Fibroblast of skin of right biceps (primary cell): ENCODE results near the gene PHIP.

Experiments
- DNase-seq: peaks from one replicate; pipeline ENCODE4 v3.0.0-alpha.2; 2013

PHIP gene

DNA sequence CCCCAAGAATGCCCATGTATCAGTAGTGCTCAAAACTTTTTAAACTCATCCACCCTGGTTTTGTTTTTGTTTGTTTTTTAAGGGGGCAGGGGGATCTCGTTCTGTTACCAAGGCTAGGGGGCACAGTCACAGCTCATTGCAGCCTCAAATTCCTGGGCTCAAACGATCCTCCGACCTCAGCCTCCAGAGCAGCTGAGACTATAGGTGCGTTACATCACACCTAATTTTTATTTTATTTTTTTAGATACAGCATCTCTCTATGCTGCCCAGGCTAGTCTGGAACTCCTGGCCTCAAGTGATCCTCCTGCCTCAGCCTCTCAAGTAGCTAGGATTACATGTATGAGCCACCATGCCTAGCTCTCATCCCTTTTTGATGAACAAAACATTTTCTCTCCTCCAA lies 11.2 kb downstream of the PHIP start:
- no peak for DNase-seq

DNA sequence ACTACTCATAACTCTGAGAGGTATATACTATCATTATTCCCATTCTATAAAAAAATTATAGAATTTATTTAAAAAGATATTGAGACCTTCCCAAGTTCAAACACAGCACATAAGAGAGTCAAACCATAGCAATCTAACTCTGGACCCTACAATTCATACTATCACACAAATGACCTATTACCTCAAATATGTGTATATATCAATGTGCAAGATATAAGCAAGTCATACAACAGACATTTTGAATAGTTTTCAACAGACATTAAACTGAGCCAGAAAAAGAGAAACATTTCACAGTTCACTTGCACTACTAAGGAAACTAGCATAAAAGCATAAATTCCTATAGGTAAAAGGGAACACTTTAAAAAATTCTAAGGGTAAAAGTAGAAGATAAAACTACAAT lies 11.7 kb downstream of the PHIP start:
- DNase-seq, result peak; percentile 9

DNA sequence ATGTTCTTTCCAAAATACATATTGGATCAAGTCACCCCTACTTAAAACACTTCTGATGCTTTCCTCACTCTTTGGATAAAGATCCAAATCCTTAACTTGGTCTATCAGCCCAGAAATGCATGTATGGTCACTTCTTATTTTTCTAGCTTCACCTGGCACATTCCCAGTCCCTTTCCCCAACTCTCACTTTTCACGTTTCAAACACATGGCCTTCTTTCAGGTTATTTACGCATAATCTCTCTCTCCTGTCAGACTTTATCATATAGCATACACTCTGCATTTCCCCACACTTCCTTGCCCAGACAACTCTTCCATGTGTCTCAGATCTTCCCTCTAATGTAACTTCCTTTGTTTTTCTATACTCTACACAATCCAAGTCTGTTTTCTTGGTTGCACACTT lies 12.8 kb downstream of the PHIP start:
- no peak for DNase-seq

DNA sequence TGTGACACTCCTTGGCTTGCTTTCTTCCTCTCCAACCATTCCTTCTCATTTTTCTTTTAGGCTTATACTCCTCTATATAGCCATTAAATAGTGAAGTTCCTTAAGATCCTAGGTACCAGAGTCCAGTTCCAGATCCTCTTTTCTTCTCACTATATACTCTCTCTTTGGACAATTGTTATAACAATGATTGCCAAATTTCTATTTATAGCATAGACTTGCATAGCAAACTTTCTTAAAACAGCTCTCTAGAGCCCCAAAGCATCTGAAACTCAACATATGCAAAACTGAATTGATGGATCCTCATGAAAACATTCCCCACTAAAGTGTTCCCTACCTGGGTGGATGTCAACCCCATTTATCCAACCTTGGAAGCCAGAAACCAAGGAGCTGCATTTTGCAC lies 13.4 kb downstream of the PHIP start:
- no peak for DNase-seq

DNA sequence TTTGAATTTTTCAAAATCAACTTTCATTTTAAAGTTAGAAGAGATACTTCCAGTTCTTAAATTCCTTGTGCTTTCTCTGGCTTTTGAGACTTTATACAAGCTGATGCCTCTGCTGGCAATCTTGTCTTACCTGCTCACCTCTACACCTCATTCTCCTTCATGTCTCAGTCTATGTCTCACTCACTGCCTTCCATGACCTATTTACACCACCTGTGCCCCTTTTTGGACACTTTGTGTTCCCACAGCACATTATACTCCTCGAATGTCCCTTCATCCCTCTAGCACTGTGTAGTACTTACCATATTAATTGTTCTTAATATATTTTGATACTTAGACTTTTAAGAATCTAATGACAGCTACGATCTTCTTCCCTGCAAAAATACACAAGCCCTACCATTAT lies 15.3 kb downstream of the PHIP start:
- no peak for DNase-seq

DNA sequence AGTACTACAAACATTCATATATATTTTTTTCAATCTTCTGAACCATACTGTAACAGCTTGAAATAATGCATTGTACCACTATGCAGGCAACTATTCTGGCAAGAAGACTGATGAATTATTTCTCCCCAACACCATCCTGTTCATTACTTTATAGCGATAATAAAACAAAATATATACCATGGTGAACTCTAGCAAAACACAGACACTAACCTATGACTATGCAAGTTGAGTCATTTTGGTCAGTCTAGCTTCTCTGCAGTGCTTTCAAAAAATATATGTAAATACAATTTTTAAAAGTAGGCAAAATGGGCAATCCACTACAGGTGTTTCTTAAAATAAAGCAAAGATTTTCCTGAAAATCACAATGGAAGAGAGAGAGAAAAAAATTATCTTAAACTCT lies 20.3 kb downstream of the PHIP start:
- DNase-seq, result no peak

DNA sequence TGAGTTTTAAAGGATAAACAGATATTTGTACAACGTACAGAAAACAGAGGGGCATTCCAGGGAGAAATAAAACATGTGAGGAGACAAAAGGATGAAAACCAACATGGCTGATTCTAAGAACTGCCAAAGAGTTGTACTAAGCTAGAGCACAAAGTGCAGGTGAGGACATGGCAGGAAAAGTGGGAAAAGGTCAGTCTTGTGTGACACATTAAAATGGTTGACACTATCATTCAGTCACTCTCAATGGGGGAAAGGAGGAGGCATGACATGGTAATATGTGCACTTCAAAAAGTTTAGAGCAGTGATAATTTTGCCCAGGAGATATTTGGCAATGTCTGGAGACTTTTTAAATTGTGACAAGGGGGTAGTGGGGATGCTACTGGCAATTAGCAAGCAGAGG lies 21.8 kb downstream of the PHIP start:
- DNase-seq, result no peak

DNA sequence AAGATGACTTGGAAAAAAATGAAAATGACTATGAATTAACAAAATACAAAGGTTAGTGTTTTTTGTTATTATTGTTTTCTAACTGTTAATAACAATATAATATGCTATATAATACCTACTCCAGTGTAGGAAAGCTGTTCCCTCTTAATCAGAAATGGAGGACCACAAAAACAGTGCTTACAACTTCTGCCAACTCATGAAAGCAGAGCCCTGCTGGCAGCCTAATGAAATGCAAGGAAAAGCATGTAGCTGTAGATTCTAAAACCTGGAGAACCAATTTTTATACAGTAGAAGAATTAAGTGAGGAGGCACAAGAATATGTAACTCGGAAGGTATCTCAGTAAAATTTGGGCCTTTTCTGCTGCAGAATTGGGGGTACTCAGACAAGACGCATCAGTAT lies 29.4 kb downstream of the PHIP start:
- peak; percentile 26 for DNase-seq

DNA sequence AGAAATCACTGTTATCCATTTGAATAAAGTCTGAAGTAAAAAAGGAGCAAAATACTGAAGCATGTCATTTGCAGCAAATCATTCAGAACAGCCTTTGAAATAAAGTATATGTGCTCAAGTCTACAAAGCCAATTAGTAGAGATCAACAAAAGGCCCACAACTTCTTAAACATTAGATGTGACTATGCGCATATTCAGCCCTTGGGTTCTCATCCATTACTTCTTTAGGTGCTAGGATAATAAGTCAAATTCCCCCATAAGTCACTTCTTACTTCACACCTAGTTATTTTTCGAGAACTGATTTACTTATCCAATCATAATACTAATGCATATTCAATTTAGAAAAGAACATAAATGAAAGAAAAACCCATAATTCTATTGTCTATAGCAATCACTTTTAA lies 31.0 kb downstream of the PHIP start:
- DNase-seq, result no peak

DNA sequence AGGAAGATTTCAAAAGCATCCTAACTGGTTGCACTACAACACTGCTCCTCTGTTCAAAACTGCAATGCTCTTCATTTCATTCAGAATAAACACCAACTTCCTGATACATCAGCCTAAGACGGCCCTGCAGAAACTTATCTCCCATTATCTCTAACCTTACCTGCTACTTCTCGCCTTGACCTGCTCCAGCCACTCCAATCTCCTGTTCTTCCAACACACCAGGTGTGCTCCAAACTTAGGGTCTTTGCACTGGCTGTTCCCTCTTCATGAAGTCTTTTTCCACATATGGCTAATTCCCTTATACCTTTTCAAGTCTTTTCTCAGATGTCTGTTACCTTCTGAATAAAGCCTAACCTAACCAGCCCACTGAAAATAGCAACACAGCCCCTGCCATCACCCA lies 32.1 kb downstream of the PHIP start:
- DNase-seq, result no peak

DNA sequence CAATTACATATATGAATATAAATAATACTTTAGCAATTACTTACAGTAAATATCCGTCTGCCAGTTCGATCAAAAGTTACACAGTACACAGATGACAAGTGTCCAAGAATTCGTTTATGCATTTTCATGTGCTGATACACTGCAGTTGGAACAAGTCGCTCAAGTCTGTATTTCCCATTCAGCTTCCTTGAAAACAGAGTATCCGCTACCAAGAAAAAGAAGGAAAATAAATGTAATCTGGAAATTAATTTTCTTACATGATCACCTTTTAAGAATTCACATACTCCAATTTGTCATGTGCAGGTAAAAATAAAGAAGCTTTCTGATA lies 35.3 kb downstream of the PHIP start:
- DNase-seq, result no peak

DNA sequence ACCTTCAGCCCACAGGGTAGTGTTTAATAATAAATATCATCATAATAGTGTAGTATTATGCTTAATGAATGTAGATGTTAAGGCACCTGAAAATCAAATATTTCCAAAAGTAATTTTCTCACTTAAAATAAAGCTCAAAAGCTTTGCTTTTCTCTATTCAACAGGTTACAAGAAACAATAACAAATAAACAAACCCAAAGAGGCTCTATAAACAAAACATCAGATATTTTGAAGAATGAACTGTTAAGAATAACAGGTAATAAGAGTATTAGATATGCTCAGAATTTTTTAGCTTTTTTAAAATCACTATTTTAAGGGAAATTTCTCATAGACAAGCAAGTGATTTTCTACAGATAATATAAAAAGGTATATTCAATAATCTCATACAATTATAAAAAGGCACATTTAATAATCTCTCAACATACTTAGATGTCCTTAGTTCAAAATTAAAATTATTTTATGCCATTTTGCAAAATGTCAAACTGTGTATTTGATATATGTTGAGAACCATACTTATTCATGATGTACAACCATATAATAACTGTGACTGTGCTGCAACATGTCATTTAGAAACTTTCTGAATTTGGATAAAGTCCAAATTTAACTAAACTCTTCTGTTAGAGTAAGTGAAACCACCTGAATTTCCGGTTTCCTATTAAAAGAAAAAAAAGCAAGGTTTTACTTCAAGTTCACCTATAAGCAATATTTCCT lies 35.8 kb downstream of the PHIP start:
- DNase-seq, result no peak

DNA sequence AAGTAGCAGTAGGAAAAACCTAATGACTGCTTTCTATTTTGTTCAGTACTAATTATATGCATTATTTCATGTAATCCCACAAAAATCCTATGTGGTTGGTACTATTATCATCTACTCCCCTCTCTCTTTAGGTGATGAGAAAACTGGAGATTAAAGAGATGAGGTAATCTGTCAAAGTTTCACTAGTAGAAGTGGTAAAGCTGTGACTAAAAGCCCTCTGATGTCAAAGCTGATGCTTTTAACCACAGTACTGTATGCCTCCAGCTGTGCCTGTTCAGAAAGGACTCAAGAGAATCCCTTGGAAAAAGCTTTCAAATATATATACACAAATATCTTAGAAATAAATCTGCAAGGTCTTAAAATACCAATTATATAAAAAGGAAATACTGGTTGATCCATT lies 38.0 kb downstream of the PHIP start:
- peak; percentile 36 for DNase-seq

DNA sequence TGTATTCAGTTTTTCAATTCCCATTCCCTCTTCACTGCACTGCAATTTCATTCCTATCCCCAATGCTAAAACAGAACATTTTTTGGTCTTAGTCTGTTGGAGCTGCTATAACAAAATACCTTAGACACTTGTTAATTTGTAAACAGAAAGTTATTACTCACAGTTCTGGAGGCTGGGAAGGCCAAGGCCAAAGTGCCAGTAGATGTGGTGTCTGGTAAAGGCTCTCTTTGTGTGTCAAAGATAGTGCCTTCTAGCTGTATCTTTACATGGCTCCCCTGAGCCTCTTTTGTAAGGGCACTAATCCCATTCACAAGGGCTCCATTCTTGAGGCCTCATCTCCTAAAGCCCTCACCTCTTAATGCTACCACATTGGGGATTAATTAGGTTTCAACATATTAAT lies 40.0 kb downstream of the PHIP start:
- no peak for DNase-seq

DNA sequence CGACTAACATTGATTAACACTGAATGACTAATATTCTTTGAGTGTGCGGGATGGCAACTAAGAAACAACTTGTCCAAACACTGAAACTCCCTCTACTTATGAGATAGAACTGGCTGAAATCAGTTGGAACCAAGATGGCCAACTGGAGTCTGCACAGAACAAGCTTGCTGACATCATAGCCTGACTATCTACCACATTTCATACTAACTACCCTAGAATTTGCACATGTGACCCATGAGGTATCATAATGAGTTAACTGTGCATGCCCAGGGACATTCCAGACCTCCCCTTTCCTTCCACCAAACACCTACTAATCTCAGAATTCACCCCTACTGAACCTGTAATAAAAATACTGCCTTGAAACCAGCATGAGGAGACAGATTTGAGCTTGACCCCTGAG lies 43.2 kb downstream of the PHIP start:
- peak; percentile 27 for DNase-seq

DNA sequence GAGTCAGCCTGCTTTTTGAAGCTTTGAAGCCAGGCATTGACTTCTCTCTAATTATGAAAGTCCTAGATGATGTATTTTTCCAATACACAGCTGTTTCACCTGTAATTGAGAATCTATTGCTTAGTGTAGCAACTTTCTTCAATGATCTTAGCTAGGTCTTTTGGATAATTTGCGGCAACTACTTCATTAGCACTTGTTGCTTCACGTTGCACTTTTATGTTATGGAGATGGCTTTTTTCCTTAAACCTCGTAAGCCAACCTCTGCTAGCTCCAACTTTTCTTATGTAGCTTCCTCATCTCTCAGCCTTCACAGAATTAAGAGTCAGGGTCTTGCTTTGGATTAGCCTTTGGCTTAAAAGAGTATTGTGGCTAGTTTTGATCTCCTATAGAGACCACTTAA lies 44.8 kb downstream of the PHIP start:
- no peak for DNase-seq

DNA sequence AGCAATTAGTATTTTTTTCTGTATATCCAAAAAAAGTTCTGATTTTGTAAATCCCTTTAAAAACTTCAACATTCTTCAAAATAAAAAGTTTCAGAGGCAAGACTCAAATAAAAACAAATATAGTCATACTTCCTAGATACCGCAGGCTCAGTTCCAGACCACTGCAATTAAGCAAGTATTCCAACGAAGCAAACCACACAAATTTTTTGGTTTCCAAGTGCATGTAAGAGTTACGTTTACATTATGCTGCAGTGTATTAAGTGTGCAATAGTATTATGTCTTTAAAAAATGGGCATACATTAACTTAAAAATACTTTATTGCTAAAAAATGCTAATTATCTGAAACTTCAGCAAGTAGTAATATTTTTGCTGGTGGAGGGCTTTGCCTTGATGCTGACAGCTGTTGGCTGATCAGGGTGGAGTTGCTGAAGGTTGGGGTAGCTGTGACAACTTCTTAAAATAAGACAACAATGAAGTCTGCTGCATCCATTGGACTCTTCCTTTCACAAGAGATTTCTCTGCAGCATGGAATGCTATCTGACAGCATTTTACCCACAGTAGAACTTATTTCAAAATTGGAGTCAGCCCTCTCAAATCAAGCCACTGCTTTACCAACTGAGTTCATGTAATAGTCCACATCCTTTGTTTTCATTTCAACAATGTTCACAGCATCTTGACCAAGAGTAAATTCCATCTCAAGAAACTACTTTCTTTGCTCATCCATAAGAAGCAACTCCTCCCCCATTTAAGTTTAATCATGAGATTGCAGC lies 46.0 kb downstream of the PHIP start:
- peak; percentile 85 for DNase-seq

DNA sequence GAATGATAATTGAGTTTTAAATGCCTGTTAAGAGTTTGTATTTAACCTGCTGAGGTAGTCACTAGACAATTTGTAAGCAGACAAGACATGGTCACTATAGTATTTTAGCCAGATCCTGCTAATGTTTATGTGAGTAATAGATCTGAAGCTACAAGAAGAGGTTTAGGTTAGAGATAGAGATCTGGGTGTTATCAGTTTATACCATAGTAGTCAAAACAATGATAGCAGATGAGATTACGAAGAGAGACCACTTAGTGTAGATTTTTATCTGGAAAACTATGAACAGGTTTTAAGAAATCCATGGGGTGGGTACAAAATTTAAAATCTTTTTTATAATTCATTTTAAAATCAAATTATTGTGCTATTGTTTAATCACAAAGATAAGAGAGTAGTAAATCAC lies 47.5 kb downstream of the PHIP start:
- no peak for DNase-seq

DNA sequence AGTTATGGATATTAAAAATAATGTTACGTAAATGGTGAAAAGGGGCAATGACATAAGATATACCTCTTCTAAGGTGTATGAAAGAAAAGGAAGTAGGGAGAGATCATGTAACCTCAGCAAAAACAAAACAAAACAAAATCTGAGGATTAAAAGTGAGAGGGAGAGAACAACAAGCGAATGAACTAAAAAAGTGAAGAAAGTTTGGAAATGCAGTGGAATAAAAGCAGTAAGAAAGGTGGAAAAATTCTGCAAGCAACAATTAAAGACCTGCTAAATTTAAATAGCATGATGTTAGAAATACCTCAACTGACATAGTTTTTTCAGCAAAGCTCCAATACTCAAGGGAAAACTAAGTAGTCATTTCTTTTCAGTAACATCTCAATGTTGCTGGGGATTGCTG lies 48.0 kb downstream of the PHIP start:
- no peak for DNase-seq

DNA sequence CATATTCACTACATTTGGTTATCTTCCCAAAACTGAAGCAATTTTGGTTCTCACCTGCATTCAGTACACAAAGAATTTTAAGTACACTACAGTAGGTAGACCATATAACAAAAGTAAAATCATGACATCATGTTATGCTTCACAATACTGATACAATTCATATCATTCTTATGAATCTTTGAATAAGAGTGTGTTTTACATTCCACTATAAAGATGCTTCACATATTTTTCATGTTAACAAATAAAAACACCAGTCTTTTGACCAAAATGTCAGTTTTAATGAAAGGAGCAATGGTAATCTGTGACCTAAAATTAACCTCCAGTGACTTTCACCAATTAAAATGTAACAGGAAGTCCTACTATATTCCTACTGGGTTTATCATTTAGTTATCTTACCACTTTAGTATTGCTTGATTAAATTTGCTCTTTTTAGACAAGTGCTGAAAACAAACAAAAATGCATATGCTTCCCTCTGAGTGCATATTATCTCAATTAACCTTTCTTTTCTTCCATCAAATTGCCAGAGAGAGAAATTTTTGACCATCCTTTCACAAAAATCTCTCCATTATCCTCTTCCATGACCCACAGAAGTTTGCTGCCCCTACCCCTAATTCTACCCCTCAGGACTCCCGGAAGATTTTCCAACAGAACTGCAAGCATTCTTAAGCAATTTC lies 49.3 kb downstream of the PHIP start:
- peak; percentile 40 for DNase-seq

DNA sequence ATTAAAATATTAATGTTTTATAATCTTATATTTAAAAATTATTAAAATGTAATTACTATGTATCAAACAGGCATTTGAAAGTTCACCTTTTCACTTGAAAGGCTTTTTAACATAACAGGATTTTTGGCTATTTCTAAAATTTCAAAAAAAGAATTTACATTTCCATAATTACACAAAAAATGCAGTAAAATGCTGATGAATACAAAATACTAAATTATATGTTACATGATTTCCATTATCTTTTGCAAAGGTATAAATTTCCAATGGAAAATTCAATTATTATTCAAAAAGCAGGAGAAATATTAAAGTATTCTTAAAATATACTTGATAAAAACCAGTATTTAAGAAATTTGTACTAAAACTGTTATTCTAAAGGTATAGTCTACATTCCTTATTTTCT lies 66.1 kb downstream of the PHIP start:
- DNase-seq, result no peak

DNA sequence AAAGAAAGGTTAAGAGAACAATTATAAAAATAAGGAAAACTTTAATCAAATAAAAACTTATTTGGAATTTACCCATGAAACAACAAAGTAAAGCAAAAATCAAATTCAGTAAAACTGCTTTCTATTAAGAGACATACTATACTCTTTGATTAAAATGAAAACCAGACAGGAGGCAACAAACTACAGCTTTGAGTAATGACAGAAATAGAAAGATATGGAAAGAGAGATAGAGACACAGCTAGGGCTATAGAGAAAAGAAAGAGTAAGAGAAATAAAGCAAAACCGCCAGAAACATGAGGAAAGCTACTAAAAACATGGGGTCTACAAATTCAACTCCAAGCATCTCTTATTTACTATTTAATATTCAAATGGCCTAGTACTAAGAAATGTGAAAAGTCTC lies 67.6 kb downstream of the PHIP start:
- no peak for DNase-seq

DNA sequence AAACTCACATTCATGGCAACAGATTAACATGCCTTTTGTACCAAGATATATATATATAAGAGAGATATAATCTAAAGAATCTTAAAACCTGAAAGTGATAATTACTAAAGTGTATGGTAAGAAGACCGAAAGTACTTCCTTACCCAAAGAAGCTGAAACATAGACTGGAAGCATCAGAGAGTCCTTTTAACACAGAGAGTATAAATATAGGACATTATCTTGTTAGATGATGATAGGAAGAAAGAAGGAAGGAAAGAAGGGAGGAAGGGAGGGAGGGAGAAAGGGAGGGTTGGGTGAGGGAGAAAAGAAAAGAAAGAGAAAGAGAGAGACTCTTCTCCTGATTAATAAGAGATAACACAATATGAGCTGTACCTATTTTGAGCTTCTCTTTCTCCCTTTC lies 68.2 kb downstream of the PHIP start:
- no peak for DNase-seq

DNA sequence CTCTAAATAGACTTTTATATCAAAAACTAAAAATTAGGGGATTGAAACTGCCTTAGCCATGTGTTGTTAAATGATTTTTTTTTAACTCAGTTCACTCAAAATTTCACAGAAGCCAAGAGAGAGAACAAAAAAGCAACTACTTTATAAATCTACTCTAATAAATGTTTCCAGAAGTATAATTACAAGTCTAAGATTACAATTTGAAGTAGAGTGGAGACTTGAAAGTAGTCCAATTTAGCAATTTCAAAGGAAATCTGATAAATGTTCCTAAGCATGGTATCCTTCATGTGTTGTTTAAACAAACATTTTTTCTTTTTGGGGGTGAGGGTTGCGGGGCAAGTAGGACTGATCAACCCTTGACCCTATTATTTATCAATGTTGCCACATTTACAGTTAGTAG lies 72.6 kb downstream of the PHIP start:
- no peak for DNase-seq

DNA sequence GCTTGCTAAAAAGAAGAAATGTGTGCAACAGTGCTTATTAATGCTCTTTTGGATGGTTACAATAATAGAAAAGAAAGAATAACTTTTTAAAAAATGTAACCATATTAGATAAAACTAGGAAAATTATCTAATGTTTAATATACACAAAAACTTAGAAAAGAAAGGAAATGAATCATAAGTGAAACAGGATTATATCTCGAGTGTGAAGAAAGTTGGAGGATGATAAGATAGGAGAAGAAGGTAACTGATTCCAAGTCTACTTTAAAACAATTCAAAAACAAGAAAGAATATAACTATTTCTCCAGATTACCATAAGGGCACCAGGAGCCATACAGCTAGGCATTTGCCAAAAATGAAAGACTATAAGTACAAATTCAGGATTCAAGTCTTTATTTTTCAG lies 73.0 kb downstream of the PHIP start:
- no peak for DNase-seq
